HG02884 (cell line): ENCODE measurements around the gene UGT2B17.
"Not testable (repeated sequence)": the region's sequence is repeated elsewhere in the genome, so short reads cannot be mapped to it uniquely, and the experiment has no call there.

Experiments
- ATAC-seq: cut with Tn5 transposase; IDR thresholded peaks from one replicate; pipeline ENCODE4 v1.9.1; 2021; ENCODE audit warnings: mild to moderate bottlenecking, moderate library complexity; ENCODE audit not compliant: unreplicated experiment

Gene UGT2B17

DNA sequence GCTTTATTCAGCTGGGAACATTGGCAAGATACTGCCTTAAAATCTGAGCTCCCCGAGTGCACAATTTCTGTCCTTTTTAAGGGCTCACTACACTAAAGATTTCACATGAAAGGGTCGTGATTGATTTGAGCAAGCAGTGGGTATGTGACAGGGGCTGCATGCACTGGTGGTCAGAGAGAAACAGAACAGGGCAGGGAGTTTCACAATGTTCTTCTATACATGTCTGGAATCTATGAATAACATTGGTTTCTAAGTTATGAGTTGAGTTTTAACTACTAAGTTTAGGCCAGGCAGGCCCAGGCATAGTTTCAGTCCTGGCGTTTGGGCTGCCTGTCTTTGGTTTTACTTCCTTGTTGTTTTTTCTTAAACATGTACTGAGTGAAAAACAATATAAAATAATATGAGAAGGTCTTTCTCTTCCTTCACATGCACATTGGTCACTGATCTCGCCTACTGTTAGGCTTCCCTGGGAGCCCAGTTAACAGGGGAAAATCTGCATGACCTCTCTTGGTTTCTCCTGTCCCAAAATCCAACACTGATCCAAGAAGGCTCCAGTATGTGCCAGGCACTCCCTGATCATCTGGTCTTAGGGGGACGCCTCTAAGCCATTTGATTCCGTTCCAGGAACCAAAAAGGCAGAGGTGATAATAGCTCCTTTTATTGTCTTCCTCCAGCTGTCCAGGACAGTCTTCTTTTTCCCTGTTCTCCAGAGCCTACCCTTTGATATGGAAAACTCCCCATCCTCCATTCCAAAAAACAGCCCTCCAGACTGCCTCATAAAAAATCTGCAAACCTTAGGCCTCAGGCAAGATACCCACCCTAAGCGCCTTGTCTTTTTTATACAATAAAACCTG lies at the start of gene UGT2B17:
TSS of gene UGT2B17 (minus strand) at position 51 of the 854 bp plus-strand sequence. CDS start 7,838 bp downstream, outside the sequence.
- ATAC-seq: peak; percentile 82

DNA sequence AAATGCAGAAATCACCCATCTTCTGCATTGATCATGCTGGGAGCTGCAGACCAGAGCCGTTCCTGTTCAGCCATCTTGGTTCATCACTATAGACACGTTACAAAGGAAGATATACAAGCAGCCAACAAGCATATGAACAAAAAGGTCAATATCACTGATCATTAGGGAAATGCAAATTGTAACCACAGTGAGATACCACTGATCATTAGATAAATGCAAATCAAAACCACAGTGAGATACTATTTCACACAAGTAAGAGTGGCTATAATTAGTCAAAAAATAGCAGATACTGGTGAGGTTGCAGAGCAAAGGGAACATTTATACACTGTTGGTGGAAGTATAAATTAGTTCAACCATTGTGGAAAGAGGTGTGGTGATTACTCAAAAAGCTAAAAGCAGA lies 46.6 kb upstream of the UGT2B17 start:
- peak; percentile 66 for ATAC-seq

DNA sequence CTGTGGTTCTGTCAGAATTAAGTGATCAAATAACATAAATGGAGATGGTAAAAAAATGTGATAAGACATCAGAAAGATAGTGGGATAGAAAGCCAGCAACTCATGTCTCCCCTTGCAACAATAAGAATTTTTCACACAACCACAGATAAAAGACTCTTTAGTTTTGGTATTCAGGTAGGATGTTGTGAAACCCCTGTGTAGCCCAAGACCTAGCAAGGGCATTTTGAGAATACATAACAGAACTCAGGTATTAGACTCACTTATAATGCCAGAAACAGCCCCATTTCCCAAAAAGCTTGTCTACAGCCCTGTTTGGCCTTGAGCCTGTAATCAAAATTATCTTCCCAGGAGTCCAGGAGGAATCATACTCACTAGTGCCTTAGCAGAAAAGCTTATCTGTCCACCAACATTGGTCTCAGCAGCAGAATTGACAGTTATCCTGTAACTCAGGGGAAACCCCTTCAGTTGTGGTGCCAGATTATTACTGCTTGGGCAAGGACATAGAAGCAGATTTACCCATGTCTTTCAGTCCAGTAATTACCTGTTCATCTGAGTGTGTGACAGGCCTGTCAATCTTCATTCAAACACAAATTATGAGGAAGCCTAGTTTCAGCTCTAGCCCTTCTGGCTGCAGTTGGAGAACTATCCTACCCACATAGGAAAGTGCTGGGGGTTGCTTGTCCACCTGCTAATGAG lies 41.0 kb upstream of the UGT2B17 start:
- peak; percentile 74 for ATAC-seq

DNA sequence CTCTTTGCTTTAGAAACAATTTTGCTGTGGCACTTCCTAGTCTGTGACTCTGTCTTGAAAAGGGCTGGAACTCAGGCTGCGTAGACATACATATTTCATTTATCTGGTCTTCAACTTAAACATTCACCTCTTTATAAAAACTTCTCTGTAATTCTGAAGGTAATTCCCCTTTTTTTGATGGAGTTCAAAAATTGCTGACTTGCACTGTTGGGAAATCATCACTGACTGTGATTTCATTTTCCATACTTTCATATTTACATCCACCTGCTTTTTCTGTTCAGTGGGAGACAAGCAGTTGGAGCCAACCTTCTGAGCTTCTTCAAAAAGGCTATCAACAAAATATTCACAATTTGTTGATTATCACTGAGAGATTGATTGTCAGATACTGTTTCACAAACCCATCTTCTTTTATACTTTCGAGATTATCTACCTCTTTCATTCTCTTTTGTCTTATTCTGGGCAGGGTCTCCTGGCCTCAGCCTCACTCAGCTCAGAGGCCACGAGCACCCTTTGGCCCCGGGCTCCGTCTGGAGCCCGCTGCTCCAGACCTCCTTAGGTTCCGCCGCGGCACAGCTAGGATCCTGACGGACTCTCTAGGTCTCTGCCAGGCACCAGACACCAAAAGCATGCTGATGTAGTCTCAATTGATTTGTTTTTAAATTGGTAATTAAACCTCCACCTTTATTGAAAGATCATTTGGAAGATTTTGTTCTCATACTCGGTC lies 39.7 kb upstream of the UGT2B17 start:
- no peak for ATAC-seq

DNA sequence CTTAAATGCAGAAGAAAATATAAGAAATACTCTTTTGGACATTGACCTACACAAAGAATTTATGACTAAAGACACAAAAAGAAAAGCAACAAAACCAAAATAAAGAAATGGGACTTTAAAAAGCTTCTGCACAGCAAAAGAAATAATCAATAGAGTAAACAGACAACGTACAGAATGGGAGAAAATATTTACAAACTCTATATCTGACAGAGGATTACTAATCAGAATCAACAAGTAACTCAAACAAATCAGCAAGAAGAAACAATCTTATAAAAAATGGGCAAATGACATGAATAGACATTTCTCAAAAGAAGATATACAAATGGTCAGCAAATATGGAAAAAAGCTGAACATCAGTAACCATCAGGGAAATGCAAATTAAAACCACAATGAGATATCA lies 37.6 kb upstream of the UGT2B17 start:
- ATAC-seq: no peak

DNA sequence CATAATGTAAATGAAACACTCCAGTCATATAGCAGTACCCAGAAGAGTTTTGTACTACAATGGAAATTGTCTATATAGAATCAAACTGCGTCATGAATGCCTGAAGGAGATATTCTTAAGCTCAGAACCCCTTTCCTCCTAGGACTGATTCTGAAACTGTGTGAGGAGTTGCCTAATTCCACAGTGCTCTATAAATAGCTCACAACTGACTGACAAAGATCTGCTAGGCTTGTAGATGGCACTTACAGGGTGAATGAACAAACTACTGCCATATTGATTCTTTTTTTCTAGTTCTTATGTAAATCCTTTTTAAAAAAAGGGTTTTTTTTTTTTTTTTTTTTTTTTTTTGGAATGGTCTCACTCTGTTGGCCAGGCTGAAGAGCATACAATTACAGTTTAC lies 30.1 kb upstream of the UGT2B17 start:
- ATAC-seq: no peak

DNA sequence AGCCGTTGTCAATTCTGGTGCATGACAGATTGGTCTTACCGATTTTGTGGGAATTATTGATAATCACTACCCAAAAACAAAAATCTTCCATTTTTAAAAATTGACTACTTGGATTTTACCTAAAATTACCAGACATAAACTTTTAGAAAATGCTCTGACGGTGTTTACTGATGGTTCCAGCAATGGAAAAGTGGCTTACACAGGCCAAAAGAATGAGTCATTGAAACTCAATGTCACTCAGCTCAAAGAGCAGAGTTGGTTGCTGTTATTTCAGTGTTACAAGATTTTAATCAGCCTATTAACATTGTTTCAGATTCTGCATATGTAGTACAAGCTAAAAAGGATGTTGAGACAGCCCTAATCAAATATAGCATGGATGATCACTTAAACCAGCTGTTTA lies 23.0 kb upstream of the UGT2B17 start:
- ATAC-seq: no peak

DNA sequence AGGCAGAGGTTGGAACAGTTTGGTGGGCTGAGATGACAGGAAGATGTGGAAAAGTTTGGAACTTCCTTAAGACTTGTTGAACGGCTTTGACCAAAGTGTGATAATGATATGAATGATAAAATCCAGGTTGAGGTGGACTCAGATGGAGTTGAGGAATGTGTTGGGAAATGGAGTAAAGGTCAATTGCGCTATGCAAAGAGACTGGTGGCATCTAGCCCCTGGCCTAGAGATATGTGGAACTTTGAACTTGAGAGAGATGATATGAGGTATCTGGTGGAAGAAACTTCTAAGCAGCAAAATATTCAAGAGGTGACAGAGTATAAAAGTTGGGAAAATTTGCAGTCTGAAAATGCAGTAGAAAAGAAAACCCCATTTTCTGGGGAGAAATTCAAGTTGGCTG lies 21.4 kb upstream of the UGT2B17 start:
- ATAC-seq: no peak

DNA sequence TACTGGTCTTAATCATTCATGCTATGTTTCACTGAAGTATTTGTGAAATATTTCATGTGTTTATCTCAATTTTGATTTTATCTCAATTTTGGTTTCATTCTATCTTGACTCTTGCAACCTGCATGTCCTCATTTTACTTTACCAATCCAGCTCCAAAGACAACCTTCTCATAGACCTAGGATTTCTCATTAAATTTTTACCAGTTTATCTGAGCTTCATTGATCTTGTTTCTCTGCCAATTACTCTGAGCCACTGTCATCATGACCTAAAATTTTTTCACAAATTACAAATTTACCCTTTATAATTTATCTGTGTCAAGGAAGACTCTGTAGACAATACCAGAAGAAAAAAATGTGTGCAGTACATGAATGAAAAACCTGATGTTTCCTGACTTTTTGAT lies 18.6 kb upstream of the UGT2B17 start:
- no peak for ATAC-seq

DNA sequence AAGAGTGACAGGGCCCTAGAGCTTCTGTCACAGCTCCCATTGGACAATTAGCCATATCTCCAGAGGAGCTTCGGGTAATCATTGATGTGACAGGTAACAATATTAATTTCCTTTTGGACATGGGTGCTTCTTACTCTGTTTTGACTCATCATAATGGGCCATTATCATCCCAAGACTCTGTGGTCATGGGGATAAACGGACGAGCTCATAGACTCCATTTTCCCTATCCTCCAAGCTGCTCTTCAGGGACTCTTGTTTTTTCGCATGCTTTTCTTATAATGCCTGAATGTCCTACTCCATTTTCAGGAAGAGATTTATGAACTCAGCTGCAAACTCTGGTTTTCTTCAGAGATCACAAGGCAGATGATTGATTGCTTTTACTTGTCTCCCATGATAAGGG lies 17.0 kb upstream of the UGT2B17 start:
- ATAC-seq: no peak

DNA sequence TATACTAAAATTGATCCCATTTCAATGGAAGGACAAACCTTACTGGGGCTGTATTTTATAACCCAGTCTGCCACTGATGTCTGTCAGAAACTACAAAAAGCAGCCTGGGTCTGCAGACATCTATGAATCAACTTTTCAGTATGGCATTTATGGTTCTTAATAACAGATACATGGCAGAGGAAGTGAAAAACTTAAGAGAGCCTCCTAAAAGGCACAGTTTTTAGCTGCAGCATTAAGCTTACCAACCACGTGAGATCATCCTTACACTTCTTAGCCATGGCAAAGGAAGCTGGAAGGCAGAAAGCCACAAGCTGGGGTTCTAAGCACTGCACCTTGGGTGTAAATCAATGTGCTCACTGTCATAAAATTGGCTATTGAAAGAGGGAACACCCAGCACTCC lies 16.6 kb upstream of the UGT2B17 start:
- peak; percentile 71 for ATAC-seq

DNA sequence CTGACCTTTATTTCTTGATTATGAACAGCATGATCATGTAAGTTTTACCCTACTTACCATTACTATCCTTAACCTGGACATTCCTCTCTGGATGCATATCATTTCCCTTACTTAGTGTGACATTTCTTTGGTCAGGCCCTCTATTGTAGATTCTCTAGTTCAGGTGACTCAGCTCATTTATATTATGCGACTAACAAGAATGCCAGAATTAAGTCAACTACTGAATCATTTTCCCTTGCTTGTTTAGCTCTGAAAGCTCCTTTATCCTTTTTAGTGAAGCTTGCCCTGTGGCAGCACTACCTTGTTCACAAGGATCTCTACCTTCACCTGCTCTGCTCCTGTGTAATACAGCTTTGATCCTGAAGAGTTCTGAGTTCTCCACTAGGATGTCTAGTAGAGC lies 15.1 kb upstream of the UGT2B17 start:
- ATAC-seq: no peak

DNA sequence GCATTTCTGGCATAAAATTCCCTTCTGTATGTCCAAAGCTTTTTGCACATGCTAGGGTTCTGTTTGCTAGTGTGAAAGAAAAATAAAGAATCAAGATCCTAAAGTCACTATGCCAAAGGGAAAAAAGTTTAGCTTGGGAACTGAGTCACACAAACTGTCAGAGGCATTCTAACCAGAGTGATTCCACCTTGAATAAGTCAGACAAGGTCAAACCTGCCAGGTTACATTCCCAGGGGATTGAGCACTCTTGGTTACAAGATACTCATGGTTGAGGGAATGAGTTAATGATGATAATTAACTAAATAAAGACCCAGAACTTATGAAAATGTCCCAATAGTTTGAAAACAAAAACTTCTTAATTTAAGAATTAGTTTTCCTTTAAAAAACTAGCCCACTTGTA lies 13.7 kb upstream of the UGT2B17 start:
- no peak for ATAC-seq

DNA sequence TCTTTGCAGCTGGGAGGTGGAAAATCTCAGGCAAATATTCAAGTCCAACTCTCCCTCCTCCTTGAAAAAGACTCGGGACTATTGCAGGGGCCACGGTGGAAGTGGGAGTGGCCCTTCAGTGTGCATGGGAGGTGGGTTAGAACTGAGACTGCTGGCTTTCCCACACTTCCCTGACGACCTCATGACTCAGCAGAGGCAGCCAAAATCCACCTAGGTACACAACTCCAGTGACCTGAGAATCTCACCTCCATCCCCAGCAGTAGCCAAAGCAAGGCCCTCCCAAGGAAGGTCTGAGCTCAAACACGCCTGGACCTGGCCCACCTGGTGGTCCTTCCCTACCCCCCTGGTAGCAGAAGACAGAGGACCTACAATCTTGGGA lies 6.2 kb upstream of the UGT2B17 start:
- ATAC-seq: no peak

DNA sequence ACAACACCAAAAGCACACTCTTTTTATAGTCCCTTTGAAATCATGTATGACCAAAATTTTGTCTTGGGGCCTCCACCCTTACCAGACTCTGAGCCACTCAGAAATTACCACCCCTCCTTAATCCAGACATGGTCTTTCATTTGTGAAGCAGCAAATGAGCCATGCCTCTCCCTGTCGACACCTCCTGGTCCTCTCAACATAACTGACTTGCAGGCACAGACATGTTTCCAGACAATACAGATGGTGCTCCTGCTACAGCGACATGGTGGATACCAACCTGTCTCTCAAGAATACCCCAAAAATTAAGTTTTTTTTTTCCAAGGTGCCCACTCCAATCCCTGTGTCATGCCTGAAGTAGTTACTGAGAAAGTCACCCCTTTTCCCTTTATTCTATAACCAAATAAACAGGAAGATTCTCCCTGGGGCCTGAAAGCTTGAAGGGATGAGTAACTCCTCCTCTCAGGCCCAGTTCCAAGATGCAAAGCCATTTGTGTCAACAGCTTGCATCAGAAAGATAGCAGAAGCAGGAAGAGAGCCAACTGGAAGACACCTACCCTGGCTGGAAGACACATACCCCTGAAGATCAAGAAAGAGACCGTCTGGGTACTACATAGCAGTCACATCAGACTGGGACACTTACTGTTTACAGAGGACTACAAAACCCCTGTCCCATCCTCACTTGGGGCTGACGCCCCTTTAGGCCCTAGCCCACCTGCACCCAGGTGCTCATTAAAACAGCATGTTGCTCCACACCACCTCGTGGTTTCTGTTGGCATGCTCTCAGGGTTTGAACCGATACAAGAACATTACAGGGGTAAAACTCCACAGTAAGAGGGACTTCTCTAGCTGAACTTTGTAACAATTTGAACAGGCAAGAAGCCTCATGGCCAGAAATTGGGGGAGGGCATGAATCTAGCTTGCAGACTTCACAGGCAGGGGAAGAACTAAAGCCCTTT lies 5.5 kb upstream of the UGT2B17 start:
- no peak for ATAC-seq

DNA sequence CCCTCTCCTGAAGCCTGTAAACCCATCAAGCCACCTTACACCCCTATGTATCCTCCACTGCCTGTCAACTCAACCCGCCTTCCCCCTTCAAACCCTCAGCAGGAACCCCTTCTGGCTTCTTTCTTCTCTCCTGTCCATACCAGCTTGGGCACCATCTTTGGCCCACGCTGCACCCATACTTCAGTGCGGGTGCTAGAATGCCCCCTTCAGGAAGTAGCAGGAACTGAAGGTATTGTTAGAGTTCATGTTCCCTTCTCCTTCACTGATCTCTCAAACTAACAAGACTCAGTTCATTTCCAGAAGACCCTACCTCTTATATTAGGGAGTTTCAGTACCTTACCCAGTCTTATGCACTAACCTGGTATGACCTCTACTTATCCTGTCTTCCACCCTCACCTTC lies 1.5 kb upstream of the UGT2B17 start:
- ATAC-seq: no peak

DNA sequence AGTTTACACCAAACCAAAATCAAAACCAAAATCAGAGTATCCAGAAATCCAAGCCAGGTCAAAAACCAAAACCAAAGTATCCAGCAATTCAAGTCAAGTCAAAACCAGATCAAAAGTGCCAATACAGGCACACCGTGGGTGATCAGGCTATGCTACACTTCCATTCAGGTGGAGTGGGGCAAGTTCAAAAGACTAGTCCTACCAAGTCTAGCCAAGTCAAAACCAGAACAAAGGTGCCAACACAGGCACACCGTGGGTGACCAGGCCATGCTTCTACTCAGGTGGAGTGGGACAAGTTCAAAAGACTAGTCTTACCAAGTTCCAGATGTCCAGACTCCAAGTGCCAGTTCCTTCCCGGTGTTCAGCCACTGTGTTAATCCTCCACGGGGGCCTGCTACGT lies 486 bp downstream of the UGT2B17 start:
- not testable (repeated sequence) for ATAC-seq

DNA sequence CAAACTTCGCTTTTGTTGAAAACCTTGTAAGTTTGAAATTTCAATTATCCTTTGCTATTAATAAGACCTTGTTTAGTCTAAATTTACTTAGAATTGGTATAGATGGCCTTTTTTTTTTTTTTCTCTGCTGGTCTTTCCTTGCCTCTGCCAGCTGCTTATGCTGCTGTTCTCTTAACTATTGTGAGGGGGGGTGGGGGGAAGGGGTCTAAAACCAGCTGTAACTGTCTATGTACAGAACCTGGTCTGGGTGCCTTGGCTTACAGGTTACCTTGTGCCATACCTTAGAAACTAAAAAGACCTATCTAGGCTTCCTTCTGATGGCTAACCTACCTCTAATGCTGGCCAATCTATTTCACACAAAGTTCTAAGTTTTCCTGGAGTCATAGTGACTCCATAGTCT lies 1.0 kb downstream of the UGT2B17 start:
- no peak for ATAC-seq

DNA sequence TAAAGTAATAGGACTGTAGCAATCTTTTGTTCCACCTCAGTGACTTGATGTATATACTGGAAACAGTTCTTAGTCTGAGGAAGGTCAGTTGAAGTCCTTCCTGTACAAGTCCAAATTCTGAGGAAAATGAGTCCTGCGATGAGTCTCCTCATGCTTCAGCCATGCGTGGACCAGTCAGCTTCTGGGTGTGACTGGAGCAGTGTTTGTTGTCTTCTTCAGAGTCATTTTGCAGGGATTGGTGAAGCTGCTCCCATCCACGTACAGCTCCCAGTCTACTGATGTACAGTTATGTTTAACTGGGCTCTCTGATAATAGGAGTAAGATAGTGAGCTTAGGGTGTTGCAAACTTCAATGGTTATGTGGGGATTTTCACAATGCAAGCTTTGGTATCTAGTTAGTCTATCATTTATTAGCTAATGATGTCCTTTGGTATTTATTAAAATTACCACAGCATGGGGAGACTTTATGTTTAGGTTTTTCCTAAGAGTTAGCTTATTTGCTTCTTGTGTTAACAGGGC lies 3.4 kb downstream of the UGT2B17 start:
- ATAC-seq: no peak

DNA sequence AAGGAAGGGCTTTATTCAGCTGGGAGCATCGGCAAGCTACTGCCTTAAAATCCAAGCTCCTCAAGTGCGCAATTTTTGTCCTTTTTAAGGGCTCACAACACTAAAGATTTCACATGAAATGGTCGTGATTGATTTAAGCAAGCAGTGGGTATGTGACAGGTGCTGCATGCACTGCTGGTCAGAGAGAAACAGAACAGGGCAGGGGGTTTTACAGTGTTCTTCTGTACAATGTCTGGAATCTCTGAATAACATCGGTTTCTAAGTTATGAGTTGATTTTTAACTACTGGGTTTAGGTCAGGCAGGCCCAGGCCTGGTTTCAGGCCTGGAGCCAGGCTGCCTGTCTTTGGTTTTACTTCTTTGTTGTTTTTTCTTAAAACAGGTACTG lies 6.0 kb downstream of the UGT2B17 start:
- ATAC-seq: no peak
